Measurements from ENCODE around the gene SH3D21. TPM values are rescaled to one million over a fixed set of nuclear protein-coding genes. Genes with fewer than 3 reads are reported as not detected.

The SH3D21 gene
- total RNA-seq, 1 donor from 2014 or later: 17.2 TPM

DNA sequence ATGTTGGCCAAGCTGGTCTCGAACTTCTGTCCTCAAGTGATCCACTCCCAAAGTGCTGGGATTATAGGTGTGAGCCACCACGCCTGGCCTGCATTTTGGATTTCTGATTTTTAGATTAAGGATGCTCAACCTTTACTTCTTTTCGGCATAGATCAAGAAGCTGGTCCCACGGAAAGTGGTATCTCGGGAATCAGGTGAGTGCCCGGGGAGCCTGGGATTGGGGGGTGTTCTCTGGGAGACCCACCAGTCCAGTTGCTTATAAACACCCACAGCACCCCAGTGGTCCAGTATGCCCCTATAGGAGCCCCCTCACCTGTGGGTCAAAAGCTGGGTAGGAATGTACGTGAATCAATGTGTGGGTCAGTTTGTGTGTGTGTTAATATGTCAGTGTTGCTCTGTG is 3.2 kb downstream of the SH3D21 start:
- peaks cover 0 to 3% of the 10 kb centered on the region in 2 donors for H3K36me3 ChIP-seq

DNA sequence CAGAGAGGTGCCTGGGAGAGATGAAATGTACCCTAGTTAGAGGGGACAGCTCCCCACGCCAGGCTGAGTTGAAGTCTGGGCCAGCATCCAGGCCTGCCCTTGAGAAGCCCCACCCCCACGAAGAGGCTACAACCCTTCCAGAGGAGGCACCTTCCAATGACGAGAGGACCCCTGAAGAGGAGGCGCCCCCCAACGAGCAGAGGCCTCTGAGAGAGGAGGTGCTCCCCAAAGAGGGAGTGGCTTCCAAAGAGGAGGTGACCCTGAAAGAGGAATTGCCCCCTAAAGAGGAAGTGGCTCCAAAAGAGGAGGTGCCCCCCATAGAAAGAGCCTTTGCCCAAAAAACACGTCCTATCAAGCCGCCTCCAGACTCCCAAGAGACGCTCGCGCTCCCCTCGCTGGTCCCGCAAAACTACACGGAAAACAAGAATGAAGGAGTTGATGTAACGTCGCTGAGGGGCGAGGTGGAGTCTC is 14.2 kb downstream of the SH3D21 start:
- Histone ChIP-seq H3K27ac (peak overlapping the region; percentile 96), H3K4me3 (peak overlapping the region; percentile 77 to 86), H3K9me3 (no peaks in the 10 kb centered on the region), H3K27me3 (no peaks in the 10 kb centered on the region), H3K36me3 (no peaks in the 10 kb centered on the region), H3K4me1 (peaks cover 42% of the 10 kb centered on the region)
- no peak for DNase-seq (ENCODE audit: extremely low spot score in 2 of 2)
- TF ChIP-seq POLR2A (IDR thresholded peaks at IDR 0.05): no peak
- TF ChIP-seq, protein P1, sequence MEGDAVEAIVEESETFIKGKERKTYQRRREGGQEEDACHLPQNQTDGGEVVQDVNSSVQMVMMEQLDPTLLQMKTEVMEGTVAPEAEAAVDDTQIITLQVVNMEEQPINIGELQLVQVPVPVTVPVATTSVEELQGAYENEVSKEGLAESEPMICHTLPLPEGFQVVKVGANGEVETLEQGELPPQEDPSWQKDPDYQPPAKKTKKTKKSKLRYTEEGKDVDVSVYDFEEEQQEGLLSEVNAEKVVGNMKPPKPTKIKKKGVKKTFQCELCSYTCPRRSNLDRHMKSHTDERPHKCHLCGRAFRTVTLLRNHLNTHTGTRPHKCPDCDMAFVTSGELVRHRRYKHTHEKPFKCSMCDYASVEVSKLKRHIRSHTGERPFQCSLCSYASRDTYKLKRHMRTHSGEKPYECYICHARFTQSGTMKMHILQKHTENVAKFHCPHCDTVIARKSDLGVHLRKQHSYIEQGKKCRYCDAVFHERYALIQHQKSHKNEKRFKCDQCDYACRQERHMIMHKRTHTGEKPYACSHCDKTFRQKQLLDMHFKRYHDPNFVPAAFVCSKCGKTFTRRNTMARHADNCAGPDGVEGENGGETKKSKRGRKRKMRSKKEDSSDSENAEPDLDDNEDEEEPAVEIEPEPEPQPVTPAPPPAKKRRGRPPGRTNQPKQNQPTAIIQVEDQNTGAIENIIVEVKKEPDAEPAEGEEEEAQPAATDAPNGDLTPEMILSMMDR (IDR thresholded peaks at IDR 0.05): no peak
- TF ChIP-seq POLR2AphosphoS5 (IDR thresholded peaks at IDR 0.05; ENCODE audit: insufficient read depth in 1 of 2, low read depth in 1 of 2): no peak
- intact Hi-C loops (cut with DNase I): no loop called here

More for the DNA sequence above, 3.2 kb downstream of the SH3D21 start:
- intact Hi-C loops (cut with DNase I): no loop called here
- peaks cover 23% of the 10 kb centered on the region for H3K4me1 ChIP-seq
- no peak overlapping the region for H3K27ac ChIP-seq
- no peak overlapping the region for H3K4me3 ChIP-seq
- TF ChIP-seq, protein P1 (IDR thresholded peaks at IDR 0.05): no peak
- TF ChIP-seq POLR2A (IDR thresholded peaks at IDR 0.05) (no peak), POLR2AphosphoS5 (IDR thresholded peaks at IDR 0.05; ENCODE audit: insufficient read depth in 1 of 2, low read depth in 1 of 2) (no peak)
- no peak for DNase-seq (ENCODE audit: extremely low spot score in 2 of 2)
- no peaks in the 10 kb centered on the region for H3K9me3 ChIP-seq
- no peaks in the 10 kb centered on the region for H3K27me3 ChIP-seq

DNA sequence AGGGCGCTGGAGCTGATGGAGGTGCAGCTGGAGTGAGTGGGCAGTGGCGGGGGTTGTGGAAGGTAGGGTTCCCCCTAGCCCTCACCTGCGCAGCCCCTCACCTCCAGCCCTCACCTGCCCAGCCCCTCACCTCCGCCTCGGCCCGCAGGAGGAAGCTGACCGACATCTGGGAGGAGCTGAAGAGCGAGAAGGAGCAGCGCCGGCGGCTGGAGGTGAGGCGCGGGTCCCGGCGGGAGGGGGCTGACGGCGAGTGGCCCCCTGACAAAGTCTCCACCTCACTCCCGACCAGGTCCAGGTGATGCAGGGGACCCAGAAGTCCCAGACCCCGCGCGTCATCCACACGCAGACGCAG is 14.6 kb downstream of the SH3D21 start:
- Histone ChIP-seq H3K27ac (peak overlapping the region; percentile 96), H3K36me3 (no peaks in the 10 kb centered on the region), H3K4me1 (peaks cover 46% of the 10 kb centered on the region), H3K27me3 (no peaks in the 10 kb centered on the region), H3K4me3 (peak overlapping the region; percentile 77 to 86), H3K9me3 (no peaks in the 10 kb centered on the region)
- DNase-seq (ENCODE audit: extremely low spot score in 2 of 2): no peak
- intact Hi-C loops (cut with DNase I): no loop called here
- TF ChIP-seq, protein P1 (IDR thresholded peaks at IDR 0.05): no peak
- TF ChIP-seq POLR2AphosphoS5 (IDR thresholded peaks at IDR 0.05; ENCODE audit: insufficient read depth in 1 of 2, low read depth in 1 of 2) (no peak), POLR2A (IDR thresholded peaks at IDR 0.05) (no peak)

DNA sequence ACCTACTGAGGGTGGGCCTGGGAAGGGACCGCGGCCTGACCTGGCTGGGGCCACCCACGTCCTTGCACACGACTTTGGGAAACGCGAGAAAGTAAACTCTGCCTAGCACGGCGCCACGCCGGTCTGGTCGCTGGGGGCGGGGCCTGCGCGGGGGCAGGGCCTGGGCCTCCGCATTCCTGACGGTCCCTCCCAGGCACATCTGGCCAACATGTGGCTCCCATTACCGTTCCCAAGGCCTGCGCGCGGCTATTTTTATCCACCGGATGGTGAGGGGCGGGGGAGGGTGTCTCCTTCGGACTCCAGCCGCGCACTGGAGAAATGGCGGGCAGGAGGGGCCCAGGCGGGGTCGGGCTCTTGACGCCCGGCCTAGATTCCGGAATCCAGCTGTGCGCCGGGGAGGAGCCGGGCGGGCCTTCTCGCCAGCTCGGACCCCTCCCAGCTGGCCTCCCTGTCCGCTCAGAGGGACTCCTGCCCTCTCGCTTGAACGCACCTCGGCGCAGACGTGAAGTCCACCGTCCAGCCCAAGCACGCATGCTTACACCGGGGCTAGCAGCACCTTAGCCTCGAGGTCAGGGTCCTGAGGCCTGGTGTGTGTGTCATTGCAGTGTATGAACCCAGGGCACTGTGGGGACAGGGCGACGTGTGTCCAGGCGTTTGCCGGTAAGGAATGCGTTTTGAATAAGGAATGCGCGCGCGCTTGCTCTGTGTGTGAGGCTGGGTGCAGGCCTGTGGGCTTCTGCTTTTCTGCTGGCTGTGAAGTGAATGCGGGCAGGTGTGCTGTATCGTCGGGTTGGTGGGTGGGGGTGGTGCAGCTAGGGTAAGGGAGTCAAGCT is 15.2 kb downstream of the SH3D21 start:
- intact Hi-C loops (cut with DNase I): no loop called here

More for the DNA sequence above, 15.2 kb downstream of the SH3D21 start:
- Histone ChIP-seq H3K9me3 (no peaks in the 10 kb centered on the region), H3K27me3 (no peaks in the 10 kb centered on the region), H3K4me1 (peaks cover 48% of the 10 kb centered on the region), H3K4me3 (peak overlapping the region; percentile 77 to 86), H3K36me3 (no peaks in the 10 kb centered on the region), H3K27ac (peak overlapping the region; percentile 96)
- DNase-seq (ENCODE audit: extremely low spot score in 2 of 2): no peak
- TF ChIP-seq, protein P1 (IDR thresholded peaks at IDR 0.05): no peak
- peak; percentile 42 to 90 for TF ChIP-seq POLR2AphosphoS5 (IDR thresholded peaks at IDR 0.05; ENCODE audit: insufficient read depth in 1 of 2, low read depth in 1 of 2)
